Suppressor macrophage treated with lipopolysaccharide for 1 hour (primary cell): ENCODE data around the gene DAG1.
A peak's percentile ranks its signal among the peaks of the same experiment; 100 is the strongest.

ENCODE experiments used
- DNase-seq, 3 donors: peaks; one replicate each; pipeline ENCODE4 v3.0.0-alpha.2; 2020 to 2022

The DAG1 gene

DNA sequence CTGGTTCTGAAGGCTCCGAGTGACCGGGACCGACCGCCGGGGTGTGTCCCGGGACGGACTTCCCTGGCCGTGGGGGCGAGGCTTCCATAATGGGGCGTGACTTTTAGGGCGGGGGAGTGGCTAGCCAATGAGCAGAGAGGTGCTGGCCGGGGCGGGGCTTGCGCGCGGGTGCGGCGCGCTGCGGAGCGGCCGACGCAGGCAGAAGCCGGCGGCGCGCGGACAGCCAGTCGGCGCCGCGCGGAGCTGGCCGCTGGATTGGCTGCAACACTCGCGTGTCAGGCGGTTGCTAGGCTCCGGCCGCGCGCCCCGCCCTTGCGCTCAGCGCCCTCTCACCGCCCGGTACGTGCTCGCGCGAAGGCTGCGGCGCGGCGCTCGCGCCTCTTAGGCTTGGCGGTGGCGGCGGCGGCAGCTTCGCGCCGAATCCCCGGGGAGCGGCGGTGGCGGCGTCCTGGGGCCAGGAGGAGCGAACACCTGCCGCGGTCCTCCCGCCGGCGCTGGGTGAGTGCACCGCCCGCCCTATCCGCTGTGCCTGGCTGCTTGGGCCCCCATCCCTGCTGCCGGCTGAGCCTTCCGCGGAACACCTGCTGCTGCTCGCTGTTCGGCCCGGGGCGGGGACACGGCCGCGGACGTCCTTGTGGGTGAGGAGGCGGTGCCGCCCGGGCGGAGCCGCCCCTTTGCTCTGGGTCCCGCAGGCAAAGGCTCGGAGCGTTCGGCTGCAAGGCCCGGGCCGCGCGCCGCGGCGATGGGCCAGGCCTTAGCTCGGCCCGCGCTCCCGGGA lies at the start of gene DAG1:
Gene DAG1 (plus strand): TSS at position 332 of the 778 bp plus-strand sequence. CDS start 40,268 bp downstream, outside the sequence.
- peak; percentile 97 to 99 (median 99) for DNase-seq

DNA sequence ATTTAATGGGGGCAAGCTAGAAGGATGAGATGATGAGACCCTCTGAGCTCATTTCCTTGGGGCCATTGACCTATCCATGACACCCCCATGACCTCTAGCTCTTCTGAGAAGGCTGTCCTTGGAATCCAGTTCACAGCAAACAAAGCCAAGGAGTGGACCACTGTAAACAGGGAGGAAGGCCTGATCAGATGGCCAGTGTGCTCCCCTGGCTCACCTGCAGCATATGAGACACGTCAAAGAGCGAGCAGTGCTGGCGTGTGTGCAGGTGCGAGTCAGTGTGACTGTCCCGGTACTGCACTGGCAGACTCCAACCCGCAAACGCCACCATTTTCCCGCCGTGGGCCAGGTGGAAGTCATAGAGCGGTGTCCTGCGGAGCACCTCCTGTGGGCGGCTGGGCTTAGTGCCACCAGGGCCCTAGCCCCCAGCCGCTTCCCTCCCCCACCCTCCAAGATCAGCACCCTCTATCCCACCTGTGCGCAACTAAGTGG lies 48.1 kb upstream of the DAG1 start:
- DNase-seq, result no peak

DNA sequence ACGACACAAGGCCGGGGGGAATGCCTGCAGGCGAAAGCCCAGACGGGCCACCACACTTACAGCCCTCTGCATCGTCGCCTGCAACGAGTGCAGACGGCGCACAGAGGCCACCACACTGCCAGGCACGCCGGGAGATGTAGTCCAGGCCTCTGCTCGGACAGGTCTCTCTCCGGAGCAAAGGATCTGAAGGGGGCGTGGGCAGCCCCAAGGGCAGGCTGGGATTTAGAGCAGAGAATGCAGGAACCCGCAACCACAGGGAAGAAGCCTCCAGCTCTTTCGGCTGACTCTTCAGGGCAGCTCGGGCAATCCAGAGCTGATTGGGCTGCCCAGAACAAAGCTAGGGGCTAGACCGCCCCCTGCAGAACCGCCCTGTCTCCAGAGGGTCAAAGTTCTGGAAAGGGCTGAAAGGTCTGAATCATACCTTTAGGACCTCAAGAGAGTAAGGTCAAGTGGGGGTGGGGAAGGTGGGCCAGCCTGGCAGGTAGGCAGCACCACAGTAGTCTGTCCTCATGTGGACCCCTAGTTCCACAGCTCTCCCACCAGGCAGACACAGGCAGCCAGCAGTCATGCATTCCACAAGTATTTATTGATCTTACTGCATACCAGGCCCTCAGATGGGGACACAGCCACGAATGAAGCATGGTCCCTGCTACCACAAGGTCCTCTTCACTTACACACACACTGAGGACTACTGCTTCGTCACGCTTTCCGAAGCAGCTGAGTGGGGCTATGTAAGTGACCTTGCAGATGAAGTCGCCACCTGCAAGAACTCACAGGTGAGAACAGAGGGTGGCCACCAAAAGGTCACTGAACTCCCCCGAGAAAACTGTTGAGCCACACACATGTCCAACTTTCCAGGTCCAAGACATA lies 47.5 kb upstream of the DAG1 start, which contains the start of gene AMT:
Gene AMT (minus strand): TSS at position 95 of the 870 bp plus-strand sequence. CDS start 23 bp downstream, at position 72.
- peak; percentile 18 to 43 (median 37) for DNase-seq

DNA sequence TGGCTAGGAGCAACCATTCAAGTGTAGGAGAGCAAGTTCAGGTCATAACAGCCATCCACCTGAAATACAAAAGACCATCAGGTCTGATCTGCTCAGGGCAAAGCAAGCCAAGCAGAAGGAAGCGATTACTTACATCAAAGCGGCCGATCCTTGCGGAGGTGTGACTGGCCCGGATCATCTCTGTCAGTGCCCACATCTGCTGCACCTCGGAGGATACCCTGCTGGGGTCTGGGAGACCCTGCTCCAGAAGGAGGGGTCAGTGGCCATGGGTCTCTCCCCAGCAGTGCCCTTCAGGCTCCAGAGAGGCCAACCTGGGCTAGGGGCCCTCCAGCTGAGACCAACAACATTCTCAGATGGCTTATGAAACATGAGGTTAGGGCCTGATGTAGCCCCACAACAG lies 45.3 kb upstream of the DAG1 start:
- DNase-seq, result no peak

DNA sequence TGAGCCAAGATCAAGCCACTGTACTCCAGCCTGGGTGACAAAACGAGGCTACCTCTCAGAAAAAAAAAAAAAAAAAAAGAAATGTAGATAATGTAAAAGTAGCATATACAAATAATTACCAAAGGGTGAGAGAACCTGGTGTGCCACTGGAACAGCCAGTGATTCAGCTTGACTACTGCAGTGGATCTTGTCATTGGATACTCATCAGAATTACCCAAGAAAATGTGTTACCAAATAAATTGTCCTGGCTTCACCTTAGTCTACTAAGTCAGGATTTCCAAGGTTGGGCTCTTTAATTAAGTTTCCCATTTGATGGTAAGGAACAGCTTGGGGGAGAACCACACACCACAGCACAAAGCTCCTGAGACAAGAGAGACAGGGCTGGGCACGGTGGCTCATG lies 42.5 kb upstream of the DAG1 start:
- peak in 2 of 3 donors; percentile 61 to 70 for DNase-seq

DNA sequence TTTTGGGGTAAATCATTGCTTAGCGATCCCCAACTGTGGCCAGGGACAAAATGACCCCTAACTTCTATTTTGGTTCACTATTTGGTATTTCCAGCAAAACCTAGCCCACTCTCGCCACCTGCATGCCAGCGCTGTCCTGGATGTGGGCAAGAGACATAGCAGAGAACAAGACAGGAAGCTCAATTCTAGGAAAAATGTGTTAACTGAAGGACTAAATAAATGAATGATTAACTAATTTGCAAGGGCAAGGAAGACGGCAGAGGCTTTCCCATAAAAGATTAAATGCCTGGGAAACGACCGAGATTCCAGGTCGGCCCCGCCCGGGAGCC lies 41.4 kb upstream of the DAG1 start:
- DNase-seq, result no peak

DNA sequence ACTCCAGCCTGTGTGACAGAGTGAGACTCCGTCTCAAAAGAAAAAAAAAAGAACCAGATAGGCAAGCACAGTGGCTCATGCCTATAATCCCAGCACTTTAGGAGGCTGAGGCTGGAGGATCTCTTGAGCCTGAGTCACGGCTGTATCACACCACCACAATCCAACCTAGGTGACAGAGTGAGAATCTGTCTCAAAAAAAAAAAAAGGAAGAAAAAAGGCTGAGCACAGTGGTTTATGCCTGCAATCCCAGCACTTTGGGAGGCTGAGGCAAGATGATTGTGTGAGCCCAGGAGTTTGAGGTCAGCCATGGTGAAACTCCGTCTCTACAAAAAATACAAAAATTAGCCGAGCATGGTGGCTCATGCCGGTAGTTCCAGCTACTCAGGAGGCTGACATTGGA lies 35.3 kb upstream of the DAG1 start:
- DNase-seq, result peak; percentile 58 to 81 (median 73)

DNA sequence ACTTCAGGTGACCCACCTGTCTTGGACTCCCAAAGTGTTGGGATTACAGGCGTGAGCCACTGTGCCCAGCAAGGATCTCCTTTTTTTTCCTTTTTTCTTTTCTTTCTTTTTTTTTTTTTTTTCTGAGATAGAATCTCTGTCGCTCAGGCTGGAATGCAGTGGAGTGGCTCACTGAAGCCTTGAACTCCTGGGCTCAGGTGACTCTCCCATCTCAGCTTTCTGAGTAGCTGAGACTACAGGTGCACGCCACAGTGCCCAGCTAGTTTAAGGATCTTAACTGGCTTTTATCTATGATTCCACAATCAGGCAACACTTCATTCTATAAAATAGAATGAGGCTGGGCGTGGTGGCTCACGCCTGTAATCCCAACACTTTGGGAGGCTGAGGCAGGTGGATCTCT lies 24.7 kb upstream of the DAG1 start:
- no peak for DNase-seq

DNA sequence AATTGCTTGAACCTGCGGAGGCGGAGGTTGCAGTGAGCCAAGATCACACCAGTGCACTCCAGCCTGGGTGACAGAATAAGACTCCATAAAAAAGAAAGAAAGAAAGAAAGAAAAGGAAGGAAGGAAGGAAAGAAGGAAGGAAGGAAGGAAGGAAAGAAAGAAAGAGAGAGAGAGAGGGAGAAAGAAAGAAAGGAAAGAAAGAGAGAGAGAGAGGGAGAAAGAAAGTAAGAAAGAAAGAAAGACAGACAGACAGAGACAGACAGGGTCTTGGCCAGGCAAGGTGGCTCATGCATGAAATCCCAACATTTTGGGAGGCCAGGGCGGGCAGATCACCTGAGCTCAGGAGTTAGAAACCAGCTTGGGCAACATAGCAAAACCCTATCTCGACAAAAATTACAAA lies 16.4 kb upstream of the DAG1 start:
- DNase-seq, result no peak

DNA sequence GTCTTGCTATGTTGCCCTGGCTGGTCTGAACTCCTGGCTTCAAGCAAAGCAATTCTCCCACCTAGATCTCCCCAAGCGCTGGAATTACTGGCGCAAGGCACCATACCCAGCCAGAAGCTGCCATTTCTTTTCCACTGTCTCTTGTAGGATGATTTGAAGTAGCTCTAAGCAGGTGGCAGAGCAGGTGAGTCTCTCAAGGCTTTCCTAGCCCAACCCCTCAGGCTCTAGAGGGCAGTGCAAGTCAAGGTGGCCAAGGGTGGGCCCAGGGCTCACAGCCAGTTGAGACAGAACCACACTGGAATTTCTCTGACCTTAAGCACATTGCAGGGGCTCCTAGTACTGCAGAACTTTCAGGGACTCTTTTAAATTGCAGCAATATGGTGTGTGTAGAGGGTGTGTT lies 15.6 kb upstream of the DAG1 start:
- DNase-seq, result no peak

DNA sequence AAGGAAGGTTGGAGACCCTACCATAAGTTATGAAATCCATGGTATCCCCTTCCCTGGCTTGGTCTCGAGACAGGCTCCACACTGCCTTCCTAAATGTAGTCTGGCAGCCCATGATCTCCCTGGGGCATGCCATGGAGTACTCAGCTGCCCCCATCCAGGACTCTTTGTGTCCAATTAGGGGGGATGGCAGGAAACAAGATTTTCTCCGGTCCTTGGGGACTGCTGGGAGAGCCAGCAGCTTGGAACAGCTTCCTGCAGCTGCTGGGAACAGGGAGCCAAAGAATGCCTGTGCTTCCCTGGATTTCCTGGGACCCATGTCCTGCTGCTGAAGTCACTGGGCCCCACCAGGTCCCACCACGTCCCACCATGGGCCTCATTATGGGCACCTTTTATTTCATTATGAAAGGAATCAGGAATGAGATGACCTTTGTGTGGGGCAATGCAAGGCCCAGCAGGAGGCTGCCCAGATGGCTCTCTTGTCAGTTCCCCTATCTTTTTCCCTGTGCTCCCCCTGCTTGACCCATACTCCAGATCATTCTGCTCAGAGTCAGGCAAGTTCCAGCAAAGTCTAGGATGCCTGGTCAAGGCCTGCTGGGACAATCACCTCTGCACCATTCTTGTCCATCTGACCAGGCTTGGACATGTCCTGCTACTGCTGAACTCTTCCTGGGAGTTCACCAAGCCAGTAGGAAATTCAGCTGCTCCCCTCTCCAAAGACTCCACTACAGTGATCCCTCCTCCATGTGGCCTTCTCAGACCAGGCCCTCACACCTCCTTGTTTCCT lies 15.0 kb upstream of the DAG1 start:
- no peak for DNase-seq

DNA sequence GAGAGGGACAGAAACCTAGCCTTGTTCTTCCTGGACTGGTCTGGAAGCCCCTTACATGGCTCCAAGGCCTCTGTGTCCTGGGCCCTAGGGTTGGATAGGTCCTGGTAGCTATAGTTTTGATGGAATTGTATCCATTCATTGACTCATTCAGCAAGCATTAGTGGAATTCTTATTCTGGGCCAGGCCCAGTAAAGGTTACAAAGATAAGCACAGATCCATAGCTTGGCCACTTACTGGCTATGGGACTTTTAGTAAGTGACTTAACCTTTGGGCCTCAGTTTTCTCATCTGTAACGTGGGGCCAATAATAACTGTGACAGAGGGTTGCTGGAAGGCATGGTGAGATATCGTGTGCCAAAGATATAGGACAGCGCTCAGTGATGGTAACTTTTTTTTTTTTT lies 13.6 kb upstream of the DAG1 start:
- no peak for DNase-seq

DNA sequence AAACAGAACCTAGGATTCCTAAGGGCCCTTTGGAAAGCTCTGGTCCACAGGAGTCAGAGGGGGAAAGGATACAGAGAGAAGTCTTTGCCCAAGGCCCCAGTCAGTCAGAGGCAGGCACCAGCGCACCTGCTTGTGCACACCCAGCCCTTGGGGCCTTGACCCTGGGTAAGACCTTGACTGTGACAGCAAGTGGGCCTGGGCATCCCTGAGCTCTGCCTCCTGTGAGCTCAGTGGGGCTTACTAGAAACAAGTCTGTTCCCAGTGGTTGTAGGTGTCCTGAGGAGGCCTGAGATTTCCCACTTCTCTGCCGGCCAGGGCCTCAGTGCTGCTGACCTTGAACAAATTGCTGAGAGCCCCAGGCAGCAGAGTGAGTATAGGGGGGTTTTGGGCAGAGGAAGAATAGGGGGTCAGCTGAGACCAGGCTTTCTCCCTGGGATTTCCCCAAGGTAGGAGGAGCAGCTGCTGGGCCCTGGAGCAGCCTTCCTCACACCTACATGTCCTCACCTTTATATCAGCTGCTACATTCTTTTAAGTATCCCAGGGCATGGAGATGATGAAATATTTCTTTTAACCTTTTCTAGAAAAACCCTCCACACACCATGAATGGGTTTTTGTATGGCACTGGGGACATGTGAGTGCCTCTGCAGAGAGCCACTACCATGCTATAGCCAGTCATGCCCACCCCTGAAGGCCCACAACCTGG lies 9.7 kb upstream of the DAG1 start:
- no peak for DNase-seq

DNA sequence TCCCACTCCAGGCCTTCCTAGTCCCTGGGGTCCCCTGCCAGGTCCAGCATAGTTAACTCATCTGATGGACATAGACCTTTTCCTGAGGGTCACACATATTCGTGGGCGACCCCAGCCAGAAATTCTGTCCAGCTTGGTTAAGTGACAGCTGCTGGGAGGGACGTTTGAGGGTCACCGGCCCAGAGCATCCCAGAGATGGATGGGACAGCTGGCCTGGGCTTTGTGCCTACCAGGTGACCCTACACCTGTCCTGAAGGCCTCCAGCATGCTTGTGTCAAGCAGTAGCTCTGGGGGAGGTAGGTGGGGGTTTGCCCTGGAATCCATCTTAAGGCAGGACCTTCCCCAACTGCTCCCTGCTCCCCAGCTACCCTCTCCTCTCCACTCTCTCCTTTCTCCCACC lies 9.1 kb upstream of the DAG1 start:
- no peak for DNase-seq

DNA sequence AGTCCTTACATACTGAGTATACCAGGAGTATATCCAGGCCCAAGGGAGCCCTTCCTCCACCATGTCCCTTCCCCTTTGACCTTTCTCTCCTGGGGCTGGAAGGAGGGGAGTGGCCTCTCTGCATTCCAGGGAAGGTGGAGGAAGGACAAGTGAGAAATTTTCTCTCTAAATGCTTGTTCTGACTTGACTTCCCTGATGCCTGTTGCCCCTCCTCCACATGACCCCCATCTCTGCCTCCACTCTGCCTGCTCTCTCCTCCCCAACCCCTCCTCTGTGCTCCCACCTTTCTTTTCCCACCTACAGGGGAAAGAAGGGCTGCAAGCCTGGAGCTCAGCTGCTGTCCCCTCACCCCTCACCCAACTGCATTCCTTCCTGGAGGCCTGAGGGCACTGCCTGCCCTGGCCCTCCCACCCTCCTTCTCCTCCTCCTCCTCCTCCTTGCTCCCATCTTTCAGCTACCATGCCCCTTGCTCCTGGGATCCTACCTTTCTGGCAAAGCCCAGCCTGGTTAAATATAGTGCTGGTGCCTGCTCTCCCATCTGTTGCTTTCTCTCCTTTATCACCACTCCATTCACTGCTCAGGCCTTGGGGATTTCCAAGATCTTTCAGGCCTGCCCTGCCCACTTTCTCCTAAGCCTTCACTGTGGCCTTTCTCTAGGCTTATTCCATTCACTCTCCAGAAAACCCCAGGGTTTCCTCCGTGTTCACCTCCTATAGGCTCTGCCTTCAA lies 8.5 kb upstream of the DAG1 start:
- DNase-seq, result peak; percentile 21 to 48 (median 42)

DNA sequence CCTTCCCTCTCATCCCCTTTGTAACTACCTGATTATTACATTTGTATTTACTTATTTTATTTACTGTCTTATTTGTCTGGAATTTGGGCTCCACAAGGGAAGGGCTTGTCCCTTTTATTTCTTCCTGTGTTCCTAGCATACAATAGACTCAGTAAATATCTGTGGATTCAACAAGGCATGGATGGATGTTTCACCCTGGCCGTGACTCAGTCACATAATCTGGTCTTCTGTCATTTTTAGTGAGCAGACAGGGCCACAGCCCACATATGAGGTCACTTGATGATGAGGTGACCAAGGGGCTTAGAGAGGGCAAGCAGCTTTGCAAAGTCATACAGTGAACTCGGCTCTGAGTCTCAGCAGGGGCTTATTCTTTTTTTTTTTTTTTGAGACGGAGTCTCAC lies 7.8 kb upstream of the DAG1 start:
- DNase-seq, result peak; percentile 52 to 67 (median 57)

DNA sequence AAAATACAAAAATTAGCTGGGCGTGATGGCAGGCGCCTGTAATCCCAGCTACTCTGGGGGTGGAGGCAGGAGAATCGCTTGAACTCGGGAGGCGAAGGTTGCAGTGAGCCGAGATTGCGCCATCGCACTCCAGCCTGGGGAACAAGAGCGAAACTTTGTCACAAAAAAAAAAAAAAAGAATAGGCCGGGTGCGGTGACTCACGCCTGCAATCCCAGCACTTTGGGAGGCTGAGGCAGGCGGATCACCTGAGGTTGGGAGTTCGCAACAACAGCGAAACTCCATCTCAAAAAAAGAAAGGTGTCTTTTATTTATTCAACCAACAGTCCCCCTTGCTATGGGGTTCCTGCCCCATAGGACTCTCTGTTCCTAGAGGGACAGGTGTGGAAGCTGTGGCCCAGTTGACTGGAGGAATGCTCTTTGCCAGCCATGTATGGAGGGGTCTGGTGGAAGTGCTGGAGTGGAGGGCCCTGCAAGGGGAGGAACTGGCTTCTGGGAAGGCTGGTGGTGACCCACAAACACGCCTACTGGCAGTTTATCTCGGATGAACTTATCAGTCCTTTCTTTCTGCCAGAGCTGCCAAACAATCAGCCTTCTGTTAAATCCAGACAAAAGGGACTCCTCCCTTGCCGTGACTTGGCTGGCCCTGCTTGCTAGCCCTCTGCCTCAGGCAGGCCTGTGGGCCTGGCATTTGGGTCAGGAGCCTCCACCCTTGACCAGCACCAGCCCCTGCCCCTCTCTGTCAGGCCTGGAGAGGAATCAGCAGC lies 4.6 kb upstream of the DAG1 start:
- DNase-seq, result peak; percentile 55 to 61 (median 60)

DNA sequence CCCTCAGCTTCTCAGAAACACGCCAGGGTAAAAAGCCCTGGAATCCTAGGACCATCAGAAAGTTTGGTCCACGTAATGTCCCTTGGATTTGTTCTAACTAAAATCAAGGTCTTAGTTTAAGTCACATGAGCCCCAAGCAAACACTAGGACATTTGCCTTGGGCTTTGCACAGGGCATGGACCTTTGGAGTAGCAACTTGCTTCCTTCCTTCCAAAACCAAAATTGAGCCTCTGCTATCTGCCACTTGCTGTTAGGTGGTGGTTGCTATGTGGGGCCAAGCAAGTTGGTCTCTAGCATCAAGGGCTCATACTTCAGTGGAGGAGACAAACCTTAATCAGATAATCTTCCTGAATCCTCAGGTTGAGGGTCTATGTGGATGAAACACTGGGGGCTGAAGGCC lies 4.0 kb upstream of the DAG1 start:
- no peak for DNase-seq

DNA sequence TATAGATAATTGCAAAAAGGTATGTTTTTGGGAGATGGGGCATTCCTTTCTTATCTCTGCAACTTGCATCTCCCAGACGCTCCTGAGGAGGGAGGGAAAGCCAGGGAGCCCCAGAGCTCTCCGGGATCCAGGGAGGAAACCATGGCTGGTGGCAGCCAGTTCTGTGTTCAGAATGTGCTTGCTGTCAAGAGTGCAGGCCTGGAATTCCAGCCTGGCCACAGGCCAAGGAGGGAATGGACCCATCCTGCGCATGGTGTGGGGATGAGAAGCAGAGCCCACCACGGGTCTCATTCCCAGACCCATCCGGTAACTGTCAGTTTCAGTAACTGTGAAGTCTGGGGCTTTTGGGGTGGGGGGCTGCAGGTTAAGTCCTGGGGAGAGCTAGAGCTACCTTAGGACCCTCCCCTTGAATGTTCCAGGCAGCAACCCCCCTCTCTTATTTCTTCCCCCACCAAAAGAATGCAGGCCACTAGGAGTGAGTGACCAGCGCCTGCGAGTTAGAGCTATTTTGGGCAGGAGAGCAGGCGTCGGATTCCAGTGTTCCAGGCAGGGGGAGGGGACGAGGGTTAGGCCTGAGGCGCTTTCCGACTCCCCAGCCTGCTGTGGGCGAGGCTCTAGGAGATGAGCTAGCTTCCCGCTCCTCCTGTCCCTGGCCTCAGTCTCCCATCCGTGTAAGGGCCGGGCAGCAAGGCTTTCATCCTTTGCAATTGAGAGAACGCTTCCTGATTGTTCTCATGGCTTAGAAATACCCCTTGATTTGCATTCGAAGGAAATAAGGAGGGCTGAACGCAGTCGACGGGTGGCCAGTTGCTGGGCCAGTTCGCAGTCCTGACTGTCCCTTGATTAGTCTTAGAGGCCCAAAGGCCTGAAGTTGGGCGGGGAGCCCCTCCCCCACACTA lies 781 bp upstream of the DAG1 start:
- no peak for DNase-seq
